GM21381 (cell line): ENCODE data around the gene EXOSC1.
"Not testable (repeated sequence)": the region's sequence is repeated elsewhere in the genome, so short reads cannot be mapped to it uniquely, and the experiment has no call there.

Source experiments
- ATAC-seq: cut with Tn5 transposase; IDR thresholded peaks from one replicate; pipeline ENCODE4 v1.9.1; 2021; ENCODE audit warnings: mild to moderate bottlenecking, moderate library complexity; ENCODE audit not compliant: unreplicated experiment

The EXOSC1 gene

DNA sequence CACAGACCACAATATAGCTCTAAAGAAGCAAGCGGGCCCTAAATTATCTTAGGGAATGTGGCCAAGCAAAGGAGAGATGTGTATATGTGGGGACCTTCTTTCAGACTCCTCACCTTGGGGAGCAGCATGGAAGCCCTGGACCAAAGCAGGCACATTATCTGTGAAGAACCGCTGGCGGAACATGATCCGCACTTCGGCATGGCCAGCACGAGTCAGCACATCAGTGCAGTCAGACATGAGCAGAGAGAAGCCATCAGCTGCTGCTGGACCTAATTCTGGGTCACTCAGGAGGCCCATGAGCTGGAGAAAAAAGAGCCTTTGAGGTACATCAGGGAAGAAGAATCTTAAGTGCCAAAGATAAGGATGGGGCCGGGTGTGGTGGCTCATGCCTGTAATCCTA, 14.1 kb upstream of the EXOSC1 start:
- no peak for ATAC-seq

DNA sequence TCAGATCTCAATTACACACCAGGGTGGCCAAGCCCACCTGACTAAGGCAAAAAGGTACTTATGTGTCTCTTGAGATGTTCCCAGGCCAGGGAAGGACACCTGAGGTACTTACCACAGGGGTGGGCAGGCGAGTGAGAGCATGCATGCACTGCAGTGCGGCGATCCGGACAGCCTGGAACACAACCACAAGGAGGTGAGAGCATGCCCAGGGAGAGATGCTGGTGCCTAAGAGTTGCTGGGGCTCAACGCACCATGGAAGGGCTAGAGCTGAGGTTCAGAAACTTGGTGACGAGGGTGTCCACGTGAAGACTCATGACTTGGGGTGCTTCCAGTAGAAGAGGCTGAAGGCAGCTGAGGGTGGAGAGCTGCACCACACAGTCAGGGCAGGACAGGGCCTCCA, 13.3 kb upstream of the EXOSC1 start:
- no peak for ATAC-seq

GRCh38 chr10:97456686-97457065, 10.9 kb upstream of the EXOSC1 start:
- no peak for ATAC-seq

GRCh38 chr10:97456034-97456685, 10.4 kb upstream of the EXOSC1 start:
- ATAC-seq, result no peak

- ATAC-seq, result no peak
These were observed 8.7 kb upstream of the EXOSC1 start for GRCh38 chr10:97454330-97455036.

- no peak for ATAC-seq
These were observed 6.5 kb upstream of the EXOSC1 start for GRCh38 chr10:97452352-97452751.

DNA sequence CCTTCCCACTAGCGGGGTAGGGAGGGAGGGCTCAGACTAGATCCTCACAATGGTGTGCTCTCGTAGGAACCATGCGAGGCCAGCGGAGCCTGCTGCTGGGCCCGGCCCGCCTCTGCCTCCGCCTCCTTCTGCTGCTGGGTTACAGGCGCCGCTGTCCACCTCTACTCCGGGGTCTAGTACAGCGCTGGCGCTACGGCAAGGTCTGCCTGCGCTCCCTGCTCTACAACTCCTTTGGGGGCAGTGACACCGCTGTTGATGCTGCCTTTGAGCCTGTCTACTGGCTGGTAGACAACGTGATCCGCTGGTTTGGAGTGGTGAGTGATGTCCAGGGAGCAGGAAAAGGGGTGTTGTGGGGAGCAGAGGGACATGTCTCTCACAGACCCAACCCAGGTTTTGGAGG, 5.8 kb upstream of the EXOSC1 start:
- no peak for ATAC-seq

DNA sequence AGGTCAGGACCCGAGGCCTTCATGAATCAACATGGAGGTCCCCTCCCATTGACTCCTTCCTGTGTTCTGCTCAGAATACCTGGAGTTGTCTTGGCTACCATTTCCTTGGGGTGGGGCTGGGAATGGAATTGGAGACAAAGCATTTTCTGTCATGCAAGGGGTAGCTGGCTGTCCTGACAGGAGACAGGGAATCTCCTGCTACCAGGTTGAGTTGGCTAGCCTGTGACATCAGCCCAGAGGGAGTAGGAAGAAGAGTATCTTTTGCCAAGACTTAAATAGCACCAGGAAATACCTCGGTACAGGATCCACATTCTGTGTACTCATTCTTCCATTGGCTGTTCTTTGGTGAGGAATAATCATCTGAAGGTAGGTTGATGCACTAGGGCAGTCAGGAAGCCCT, 5.0 kb upstream of the EXOSC1 start:
- no peak for ATAC-seq

GRCh38 chr10:97445357-97445721, 467 bp downstream of the EXOSC1 start:
- no peak for ATAC-seq

- no peak for ATAC-seq
These were observed 1.6 kb downstream of the EXOSC1 start for GRCh38 chr10:97444212-97444611.

DNA sequence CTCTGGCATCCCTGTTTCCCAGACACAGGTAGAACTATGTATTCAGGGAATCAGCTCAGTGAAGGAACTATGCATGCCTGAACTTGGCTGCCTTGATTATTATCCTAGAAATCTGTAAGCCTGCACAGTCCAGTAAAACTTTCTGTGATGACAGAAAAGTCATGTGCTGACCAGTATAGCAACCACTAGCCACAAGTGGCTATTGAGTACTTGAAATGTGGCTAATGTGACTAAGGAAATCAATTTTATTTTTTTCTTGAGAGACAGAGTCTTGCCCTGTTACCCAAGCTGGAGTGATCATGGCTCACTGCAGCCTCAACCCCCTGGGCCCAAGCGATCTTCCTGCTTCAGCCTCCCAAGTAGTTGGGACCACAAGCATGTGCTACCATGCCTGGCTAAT, 3.5 kb downstream of the EXOSC1 start:
- ATAC-seq, result no peak

GRCh38 chr10:97435211-97435610, 10.6 kb downstream of the EXOSC1 start:
- ATAC-seq, result no peak

GRCh38 chr10:97434557-97434956, 11.2 kb downstream of the EXOSC1 start:
- no peak for ATAC-seq

GRCh38 chr10:97434055-97434454, 11.8 kb downstream of the EXOSC1 start:
- ATAC-seq, result no peak

- no peak for ATAC-seq
These were observed 17.2 kb downstream of the EXOSC1 start for GRCh38 chr10:97428572-97428981.

DNA sequence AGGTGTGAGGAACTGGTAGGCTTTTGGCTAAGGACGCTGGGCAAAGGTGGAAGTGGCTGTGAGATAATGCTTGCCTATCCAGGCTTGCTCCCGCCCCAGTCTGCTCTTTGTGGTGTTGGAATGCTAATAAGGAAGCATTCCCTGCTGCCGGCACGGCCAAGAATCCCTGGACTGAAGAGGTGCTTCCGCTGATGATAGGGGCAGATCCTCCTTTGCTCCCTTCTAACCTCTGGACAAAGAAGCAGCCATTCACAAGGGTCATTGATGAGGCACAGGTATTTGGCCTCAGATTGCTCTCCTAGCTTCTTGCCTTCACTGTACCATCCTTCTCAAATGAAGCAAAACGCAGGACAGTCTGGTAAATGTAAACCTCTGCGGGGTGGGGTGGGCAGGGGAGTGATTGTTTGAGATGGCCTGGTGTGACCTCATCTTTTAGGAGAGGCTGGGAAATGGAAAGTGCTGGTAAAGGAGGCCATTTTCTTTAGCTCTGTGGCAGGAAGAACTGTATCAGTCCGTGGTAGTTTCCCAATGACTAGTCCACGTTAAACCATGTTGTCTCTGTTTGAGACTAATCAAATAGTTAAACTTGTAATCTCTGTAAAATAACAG, 18.1 kb downstream of the EXOSC1 start:
- no peak for ATAC-seq

- ATAC-seq, result no peak
These were observed 18.8 kb downstream of the EXOSC1 start for GRCh38 chr10:97426776-97427570.

- peak; percentile 88 for ATAC-seq
These were observed 19.6 kb downstream of the EXOSC1 start, which contains the start of gene PGAM1 for GRCh38 chr10:97425964-97426775. Gene PGAM1, plus strand, starts transcription at chr10:97426191. Its CDS starts 117 bp downstream, at chr10:97426308.

DNA sequence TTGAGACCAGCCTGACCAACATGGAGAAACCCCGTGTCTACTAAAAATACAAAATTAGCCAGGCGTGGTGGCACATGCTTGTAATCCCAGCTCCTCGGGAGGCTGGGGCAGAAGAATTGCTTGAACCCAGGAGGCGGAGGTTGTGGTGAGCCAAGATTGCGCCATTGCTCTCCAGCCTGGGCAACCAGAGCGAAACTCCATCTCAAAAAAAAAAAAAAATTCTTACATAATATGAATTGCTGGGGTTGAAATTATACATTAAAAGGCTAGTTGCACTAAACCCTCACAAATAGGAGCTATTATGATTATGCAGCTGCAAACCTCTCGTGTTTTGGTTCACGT, 22.1 kb downstream of the EXOSC1 start:
- not testable (repeated sequence) for ATAC-seq

- no peak for ATAC-seq
These were observed 29.2 kb downstream of the EXOSC1 start for GRCh38 chr10:97416565-97416964.

GRCh38 chr10:97412891-97413304, 32.9 kb downstream of the EXOSC1 start:
- ATAC-seq, result no peak
